GM12873 (cell line): ENCODE data around the gene ZNF787.

Source experiments
- TF ChIP-seq, protein P1 (sequence below): IDR thresholded peaks from 2 replicates; pipeline ENCODE4 v1.5.1; 2012; ENCODE audit warnings: low read depth, mild to moderate bottlenecking, moderate library complexity, low read length, control low read depth; ENCODE audit not compliant: insufficient read depth; ENCODE audit errors: missing control alignments

Gene ZNF787

DNA sequence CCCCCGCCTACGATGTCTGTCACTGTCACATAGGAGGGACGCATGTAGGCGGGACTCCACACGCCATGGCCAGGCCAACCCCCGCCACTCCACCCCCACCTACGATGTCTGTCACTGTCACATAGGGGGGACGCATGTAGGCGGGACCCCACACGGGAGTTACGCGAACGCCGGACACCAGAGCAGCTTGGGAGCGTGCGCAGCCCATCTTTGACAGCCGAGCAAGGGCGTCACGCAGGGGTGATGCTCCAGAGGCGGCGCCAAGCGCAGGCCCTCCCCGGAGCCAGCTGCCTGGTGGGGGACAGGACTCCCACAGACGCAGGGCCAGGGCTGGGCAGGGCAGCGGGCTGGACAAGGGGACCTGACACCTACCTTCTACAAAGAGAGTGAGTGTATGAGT lies 20.0 kb downstream of the ZNF787 start:
- TF ChIP-seq, protein P1, sequence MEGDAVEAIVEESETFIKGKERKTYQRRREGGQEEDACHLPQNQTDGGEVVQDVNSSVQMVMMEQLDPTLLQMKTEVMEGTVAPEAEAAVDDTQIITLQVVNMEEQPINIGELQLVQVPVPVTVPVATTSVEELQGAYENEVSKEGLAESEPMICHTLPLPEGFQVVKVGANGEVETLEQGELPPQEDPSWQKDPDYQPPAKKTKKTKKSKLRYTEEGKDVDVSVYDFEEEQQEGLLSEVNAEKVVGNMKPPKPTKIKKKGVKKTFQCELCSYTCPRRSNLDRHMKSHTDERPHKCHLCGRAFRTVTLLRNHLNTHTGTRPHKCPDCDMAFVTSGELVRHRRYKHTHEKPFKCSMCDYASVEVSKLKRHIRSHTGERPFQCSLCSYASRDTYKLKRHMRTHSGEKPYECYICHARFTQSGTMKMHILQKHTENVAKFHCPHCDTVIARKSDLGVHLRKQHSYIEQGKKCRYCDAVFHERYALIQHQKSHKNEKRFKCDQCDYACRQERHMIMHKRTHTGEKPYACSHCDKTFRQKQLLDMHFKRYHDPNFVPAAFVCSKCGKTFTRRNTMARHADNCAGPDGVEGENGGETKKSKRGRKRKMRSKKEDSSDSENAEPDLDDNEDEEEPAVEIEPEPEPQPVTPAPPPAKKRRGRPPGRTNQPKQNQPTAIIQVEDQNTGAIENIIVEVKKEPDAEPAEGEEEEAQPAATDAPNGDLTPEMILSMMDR: no peak

DNA sequence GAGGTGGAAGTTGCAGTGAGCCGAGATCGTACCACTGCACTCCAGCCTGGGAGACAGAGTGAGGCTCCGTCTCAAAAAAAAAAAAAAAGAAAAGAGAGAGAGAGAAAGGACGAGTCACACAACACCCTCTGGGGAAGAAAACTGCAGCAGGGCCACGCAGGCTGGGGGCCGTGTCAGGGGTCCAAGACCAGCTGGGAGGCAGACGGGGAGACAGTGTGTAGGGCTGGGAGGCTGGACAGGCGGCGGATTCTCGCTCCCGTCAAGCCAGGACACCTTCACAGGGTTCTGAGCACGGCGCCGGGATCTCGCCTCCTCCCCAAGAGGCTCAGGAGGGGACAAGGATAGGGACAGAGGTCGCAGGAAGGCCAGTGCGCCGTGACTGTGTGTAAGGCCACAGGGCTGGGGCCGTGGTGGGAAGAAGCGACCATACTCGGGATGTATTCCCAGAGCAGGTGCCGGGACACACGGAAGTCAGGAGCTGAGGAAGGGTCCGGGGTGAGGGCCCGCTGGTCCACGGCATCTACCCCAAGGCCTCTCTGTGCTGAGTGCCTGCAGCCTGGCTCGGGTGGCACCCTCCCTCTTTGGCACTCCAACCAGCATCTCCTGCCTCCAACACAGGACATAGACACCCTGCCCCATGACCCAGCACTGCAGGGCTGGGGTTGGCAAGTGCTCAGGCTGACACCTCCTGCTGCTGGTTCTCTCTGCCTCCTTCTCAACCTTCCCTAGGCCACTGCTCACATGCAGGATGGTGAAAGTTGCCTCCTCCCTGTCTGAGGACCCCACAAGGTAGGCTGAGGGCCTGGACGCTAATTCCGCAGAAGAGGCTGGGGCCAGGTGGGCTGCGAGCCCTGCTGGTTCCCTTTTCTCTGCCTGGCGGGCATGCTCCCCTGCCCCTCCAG lies 21.2 kb downstream of the ZNF787 start:
- TF ChIP-seq, protein P1: no peak

DNA sequence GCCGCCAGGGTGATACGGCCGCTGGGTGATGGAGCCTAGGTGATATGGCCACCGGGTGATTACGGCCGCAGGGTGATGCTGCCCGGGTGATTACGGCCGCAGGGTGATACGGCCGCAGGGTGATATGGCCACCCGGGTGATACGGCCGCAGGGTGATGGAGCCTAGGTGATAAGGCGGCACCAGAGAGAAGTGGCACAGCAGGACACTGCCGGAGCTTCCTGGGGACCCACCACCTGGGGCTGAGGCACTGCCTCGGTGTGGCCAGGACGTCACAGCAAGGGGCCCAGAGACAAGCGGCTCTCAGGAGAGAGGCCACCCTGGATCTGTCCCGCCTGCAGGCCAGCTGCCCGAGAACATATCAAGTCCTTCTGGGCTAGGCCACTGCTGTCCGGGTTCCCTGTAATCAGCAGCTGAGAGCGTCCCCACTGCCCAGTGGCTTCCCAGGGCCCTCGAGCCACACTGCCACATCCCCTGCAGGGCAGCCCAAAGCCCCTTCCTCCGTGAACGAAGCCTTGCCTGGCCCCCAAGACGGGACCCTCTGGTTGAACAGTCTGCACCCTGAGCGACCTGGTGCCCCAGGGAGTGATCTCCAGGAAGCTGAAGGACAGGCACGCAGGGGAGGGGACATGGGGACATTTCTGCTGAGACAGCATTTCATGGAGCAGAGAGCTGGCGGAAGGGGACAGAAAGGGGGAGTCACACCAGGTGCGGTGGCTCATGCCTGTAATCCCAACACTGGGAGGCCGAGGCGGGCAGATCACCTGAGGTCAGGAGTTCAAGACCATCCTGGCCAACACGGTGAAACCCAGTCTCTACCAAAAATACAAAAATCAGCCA lies 22.1 kb downstream of the ZNF787 start:
- TF ChIP-seq, protein P1: no peak

DNA sequence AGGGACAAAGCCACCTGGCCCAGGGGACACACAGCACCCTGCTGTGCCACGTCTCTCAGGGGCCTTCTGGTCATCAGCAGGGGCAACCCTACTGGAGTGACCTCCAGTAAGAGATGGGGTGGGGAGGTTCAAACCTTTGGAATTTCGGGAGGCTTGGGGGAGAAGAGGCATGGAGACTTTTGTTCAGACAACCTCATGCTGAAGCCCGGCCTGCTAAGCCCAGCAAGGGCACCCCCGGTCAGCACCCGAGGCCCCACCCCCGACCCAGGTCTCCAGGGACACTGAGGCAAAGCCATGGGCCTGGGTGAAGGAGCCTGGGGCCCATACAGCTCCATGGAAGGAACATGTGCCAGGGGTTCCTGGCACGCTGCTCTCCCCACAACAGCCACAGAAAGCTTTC lies 23.3 kb downstream of the ZNF787 start:
- TF ChIP-seq, protein P1: no peak

DNA sequence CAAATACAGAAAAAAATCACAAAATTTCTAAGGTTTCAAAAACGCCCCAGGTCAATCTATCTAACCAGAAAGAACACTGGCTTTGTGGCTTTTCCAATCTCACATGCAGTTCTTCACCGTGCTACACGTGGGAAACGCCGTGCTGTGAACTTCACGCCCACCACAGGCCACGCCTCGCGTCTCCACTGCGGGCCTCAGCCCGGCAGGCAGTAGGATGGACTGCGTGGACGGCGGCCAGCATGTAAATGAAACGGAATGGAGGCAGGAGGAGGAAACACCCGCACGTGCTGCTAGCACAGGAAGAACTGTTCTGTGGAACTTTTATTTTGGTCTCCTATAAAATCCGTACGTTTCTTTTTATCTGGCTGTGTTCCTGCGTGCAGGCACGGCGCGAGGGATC lies 23.8 kb downstream of the ZNF787 start:
- TF ChIP-seq, protein P1: no peak

DNA sequence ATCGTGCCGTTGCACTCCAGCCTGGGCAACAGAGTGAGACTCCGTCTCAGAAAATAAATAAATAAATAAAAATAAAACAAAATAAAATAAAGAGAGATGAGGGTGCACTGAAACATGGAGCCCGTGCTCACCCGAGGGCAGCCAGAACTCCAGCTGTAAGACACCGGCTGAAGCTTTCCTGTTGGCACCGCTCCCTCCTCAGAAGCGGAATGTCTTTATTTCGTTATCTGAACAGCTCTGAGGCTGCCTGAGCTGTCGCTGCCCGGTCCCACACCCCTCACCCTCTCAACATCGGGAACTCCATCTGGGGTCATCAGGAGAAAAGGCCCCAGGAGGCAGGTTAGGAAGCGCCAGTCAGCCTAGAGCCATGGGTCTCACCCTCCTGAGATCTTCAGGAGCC lies 24.4 kb downstream of the ZNF787 start:
- TF ChIP-seq, protein P1: no peak

DNA sequence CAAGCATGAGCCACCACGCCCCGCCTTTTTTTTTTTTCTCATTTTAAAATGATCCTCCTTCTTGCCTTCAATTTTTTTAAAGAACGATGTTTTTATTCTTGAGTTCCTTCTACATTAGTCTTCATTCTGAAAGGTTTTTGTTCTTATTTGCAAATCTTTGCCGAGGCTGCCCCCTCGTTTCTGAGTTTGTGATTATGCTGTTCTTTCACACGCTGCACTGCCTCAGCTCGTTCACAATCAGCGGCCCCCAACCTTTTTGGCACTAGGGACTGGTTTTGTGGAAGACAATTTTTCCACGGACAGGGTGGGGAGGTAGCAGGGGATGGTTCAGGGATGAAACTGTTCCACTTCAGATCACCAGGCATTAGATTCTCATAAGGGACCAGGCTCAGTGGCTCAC lies 26.6 kb downstream of the ZNF787 start:
- TF ChIP-seq, protein P1: no peak
